GM19438 (cell line): ENCODE results near the gene ADAMTS3.
A peak's percentile ranks its signal among the peaks of the same experiment; 100 is the strongest.

Experiments used
- ATAC-seq: cut with Tn5 transposase; IDR thresholded peaks from one replicate; pipeline ENCODE4 v1.9.1; 2021; ENCODE audit warnings: low read depth; ENCODE audit not compliant: unreplicated experiment

The ADAMTS3 gene

GRCh38 chr4:72568959-72569718 is at the start of gene ADAMTS3:
TSS of gene ADAMTS3 (minus strand) at chr4:72569221. CDS start at chr4:72568762, 459 bp downstream.
- peak; percentile 59 for ATAC-seq

DNA sequence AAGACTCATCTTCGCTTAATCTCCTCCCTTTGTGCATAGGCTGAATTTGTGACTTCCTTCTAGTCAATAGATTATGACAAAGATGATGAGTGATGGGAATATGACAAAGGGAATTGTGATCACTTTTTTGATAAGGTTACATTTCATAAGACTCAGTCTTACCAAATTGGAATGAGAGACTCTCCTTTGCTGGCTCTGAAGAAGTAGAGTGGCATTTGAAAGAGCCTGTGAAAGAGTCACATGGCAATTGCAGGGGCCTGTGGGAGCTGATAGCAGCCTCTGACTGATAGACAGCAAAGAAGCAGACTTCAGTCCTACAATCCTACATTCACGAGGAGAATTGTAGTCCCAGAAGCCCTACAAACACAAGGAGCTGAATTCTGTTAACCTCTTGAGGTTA is 44.9 kb upstream of the ADAMTS3 start:
- ATAC-seq = no peak

GRCh38 chr4:72606751-72607150 is 37.7 kb upstream of the ADAMTS3 start:
- no peak for ATAC-seq

GRCh38 chr4:72604324-72604723 is 35.3 kb upstream of the ADAMTS3 start:
- ATAC-seq = no peak

DNA sequence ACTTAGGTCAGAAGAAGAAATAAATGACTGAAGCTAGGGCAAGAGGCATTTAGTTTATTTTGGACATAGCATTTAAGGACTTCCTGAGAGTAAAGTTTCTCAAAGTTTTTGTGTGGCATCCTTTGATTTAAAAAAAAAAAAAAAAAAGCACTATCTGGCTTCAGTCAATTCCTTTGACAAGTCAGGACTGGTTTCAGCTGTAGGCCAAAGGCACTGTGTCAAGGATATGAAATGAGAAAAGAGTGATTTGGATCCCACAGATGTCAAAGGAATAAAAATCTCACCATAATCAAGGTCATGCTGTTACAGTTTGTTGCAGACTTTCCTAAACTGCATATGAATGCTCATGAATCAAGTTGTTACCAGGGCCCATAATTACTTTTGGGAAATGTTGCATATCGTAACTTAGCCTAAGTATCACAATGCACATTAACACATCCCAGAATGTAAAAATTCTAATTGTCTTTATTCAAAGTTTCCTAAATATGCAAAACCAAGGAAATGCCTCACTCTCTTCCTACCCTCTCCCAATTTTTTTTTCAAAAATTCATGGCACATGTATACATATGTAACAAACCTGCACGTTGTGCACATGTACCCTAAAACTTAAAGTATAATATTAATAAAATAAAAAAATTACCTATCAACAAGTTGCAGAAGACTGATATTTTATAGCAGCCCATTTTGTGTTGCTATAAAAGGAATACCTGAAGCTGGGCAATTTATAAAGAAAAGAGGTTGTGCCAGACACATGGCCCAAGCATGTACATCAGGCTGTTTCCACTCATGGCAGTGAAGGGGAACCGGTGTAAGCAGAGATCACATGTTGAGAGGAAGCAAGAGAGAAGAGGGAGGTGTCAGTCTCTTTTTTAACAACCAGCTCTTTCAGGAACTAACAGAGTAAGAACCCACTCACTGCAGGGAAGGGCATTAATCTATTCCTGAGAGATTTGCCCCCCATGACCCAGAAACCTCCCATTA is 33.7 kb upstream of the ADAMTS3 start:
- ATAC-seq = no peak

- no peak for ATAC-seq
These were observed 22.8 kb upstream of the ADAMTS3 start for GRCh38 chr4:72591547-72592454.

- no peak for ATAC-seq
These were observed 18.3 kb upstream of the ADAMTS3 start for GRCh38 chr4:72587334-72587733.

GRCh38 chr4:72582853-72583252 is 13.8 kb upstream of the ADAMTS3 start:
- ATAC-seq = no peak

DNA sequence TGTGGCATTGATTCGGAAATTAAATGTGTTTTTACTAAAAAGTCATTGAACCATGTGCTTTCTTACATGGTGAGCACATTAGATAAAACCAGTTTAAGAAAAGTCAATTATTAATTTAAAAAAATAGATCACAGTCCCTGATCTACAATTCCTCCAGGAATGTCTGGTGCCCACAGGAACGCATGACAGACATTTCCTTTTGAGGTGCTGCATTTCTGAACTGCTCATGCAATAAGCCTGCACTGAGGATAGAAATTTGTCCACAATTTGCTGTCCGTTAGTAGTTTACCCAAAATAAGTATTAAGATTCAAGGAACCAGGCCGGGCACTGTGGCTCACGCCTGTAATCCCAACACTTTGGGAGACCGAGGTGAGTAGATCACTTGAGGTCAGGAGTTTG is 8.2 kb upstream of the ADAMTS3 start:
- no peak for ATAC-seq

DNA sequence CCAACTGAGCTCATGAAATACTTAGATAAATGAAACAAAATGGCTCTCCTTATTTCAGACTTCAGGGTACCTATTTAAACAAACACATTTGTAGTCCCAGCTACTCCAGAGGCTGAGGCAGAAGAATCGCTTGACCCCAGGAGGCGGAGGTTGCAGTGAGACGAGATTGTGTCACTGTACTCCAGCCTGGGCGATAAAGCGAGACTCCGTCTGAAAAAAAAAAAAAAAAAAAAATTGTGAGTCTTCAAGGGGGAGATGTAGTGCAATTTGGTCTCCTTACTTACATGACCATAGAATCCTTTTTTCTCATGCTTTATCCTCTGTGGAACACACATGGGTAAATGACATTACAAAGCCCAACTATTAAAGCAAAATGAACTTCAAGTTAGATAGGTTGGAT is 2.3 kb upstream of the ADAMTS3 start:
- ATAC-seq = no peak

GRCh38 chr4:72569719-72570235 is 756 bp upstream of the ADAMTS3 start:
- ATAC-seq = no peak

- peak; percentile 51 for ATAC-seq
These were observed 973 bp downstream of the ADAMTS3 start for GRCh38 chr4:72567821-72568675.

DNA sequence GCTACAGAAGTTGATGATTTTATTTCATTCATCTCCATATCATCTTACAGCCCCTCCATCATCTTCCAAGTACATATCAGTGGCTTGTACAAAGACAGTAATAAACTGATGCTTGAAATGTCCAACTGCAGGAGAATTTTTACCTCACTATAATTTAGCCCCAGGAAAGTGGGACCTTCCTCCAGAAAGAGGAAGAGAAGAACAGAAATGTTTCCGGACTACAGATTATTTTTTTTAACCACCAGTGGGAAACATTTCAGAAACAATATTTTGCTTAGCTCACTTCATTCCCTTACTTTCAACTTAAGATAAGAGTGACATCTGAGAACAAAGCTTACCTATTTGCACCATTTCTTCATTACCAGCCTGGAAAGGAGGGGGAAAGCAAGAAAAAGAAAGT is 2.0 kb downstream of the ADAMTS3 start:
- ATAC-seq = no peak

GRCh38 chr4:72566464-72566972 is 2.5 kb downstream of the ADAMTS3 start:
- no peak for ATAC-seq

- ATAC-seq = no peak
These were observed 4.2 kb downstream of the ADAMTS3 start for GRCh38 chr4:72564789-72565188.

- no peak for ATAC-seq
These were observed 4.8 kb downstream of the ADAMTS3 start for GRCh38 chr4:72564184-72564583.

GRCh38 chr4:72558655-72559054 is 10.4 kb downstream of the ADAMTS3 start:
- ATAC-seq = no peak

GRCh38 chr4:72557021-72557420 is 12.0 kb downstream of the ADAMTS3 start:
- ATAC-seq = no peak

DNA sequence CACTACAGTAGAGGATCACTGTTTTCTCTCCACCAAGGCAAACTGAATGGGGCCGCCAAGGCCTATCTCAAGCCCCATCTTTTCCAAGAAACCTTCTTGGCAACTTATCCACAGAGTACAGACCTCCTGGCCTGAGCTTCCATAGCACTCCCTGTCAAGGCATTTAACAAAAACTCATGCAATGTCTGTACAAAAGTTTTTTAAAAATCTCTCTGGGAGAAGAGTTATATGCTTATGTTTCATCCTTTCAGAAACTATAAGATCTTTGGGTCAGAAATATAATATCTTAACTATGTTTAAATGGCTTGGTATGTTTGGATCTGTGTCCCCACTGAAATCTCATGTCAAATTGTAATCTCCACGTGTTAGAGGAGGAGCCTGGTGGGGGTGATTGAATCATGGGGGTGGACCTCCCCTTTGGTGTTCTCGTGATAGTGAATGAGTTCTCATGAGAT is 13.6 kb downstream of the ADAMTS3 start:
- ATAC-seq = no peak
